GM19351 (cell line): ENCODE results near the gene OPHN1.

Experiments
- ATAC-seq: cut with Tn5 transposase; IDR thresholded peaks from one replicate; pipeline ENCODE4 v1.9.1; 2021; ENCODE audit warnings: mild to moderate bottlenecking, moderate library complexity; ENCODE audit not compliant: unreplicated experiment

OPHN1 gene

DNA sequence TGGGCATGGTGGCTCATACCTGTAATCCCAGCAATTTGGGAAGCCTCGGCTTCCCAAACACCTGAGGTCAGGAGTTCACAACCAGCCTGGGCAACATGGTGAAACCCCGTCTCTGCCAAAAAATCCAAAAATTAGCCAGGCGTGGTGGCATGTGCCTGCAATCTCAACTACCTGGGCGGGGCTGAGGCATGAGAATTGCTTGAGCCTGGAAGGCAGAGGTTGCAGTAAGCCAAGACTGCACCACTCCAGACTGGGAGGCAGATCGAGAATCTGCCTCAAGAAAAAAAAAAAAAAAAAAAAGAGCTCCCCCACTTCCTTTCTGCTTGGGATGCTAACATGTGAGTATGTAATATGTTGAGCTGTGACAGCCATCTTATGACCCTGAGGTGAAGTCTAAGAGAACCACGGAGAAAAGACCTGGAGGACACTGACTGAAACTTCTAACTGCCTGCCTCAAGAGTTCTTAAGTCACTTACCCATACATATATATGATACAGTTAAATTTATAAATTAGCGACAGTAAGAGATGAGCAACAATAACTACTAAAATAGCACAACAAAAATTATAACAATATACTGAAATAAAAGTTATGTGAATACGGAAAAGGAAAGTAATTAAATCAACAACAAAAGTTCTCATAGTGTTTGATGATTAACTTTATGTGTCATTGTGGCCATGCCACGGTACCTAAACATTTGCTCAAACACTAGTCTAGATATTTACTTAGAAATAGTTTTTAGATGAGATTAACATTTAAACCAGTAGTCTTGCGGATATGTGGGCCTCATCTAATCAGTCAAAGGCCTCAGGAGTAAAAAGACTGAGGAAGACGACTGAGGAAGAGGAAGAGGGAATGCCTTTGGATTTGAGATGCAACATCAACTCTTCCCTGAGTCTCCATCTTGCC, 178.3 kb downstream of the OPHN1 start:
- no peak for ATAC-seq

DNA sequence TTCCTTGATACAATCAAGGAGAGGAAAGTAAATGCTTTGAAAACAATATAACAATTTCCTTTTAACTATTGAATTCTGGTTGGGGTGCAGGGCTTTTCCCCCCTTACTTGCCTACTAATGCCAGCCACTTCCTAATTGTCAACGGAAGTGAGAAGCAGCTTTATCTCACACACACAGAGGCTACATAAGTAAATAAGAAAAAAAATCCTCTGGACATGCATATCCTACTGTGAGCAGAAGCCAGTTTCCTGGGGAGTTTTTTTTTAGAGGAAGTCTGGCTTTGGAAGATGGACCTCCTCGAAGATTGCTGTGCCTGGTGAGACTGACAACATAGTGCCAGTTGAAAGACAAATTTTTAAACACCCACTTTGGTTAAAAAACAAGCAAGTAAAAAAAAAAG, 180.6 kb downstream of the OPHN1 start:
- ATAC-seq = no peak

DNA sequence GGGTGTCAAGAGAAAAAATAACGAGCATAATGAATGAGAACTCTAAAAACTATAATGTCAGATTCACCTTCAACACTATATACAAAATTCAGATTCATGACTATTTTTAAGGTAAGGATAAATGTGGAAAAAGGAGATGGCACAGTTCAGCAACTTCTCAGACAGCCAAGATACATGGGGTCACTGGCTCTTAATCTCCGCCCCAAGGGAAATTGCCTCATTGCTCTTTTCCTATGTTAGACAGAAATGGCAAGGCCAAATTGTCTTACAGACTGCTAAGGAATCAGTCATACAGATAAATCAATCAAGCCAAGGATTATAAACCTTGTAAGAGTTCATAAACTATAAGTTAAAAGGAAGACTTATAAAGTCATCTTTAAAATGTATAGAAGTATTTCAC, 183.4 kb downstream of the OPHN1 start:
- ATAC-seq = no peak

DNA sequence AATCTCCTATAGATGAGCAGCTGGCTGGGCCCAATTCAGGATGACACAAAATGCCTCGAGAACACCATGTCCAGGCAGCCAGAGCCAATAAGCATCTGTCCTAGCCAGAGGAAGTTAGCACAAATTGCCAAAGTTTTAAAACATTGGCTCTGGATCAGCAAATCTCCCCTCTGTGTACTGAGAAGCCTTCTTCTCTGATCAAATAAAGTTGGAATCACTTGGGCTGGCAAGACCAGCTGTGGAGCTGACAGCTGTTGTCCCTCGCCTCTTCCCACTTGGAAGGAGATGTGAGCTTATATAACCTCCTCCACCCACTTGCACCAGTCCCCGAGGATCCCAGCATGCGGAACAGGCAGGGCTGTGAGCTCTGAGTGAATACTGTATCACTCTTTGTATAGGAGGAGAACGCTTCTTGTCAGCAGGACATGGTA, 183.9 kb downstream of the OPHN1 start:
- ATAC-seq = no peak

DNA sequence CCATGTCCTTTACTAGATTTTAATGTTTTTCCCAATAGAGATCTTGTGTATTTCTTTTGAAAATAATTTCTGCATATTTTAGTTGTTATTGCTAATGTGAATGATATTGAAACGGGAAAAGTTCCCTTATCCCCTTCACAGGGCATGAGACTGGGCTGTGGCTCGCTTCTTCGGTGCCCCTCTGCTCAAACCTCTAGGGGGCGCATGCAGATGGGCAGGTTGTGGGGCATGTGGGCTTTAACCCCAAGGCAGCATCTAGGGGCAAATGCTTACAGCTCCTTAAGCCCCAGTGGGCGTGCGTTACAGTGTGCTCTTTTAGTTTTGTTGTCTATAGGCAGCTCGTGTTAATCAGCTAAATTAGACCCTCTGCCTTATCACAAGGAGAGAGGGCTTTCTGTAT, 194.7 kb downstream of the OPHN1 start:
- no peak for ATAC-seq

DNA sequence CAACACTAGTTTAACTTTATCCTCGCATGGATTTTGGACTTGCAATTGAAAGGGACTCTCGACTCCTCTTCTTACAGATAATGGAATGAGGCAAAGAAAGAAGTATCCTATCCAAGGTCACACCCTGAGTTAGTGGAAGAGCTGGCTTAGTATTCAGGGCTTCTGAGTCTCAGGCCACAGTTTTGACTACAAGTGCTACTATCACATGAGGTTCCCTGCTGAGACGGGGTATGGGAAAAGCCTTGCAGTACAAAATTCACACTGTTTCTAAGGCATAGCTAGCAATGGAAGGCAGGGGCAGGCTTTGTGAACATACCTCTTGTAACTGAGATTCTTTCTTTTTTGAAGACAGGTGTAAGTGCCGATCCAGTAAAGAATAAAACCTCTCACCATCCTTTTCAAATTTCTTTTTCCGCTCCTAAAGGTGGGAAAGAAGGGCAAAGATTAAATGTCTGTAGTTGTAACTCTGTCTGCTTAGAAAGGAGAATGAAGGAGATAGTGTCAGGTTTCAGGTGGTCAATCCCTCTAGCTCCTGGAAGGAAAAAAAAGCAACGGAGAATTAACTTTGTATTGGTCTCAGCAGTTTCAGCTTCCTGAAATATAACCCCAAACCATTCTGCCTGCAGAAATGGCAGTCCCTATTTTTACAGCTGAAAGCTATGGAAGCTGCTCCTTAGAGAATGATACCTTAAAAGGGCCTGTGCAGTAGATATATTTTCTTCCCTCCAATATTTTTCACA, 199.0 kb downstream of the OPHN1 start:
- no peak for ATAC-seq

DNA sequence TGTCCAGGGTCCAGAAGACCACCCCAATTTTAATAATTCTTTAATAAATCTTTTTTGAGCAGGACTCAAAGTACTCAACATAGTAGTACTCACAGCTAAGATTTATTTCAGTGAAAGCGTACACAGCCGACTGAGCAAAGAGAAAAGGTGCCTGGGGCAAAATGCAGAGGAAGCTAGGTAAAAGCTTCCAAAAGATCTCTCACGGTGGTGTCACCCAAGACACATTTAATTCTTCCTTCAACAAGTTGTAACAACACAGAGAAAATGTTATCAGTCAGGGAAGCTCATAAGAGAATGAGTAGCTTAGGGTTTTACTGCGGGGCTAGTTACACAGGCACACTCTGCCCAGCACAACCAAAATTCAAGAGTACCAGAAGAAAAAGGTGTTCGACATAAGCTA, 201.1 kb downstream of the OPHN1 start:
- no peak for ATAC-seq

DNA sequence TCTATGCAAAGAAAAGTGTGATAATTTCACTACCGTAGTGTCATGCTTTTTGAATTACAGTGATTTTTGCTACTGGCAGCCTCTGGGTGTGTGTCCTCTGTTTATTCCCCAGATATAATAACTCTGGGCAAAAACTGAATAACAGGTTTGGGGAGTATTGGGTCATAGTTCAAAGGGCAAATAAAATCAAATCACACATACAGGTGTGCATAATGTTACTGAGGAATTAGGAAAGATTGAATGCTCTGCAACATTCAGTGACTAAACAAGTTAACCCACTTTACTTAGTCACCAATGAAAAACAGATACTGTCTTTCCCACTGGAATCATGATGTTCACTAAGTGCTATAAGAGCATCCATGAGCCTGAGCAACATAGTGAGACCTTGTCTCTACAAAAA, 224.3 kb downstream of the OPHN1 start:
- ATAC-seq = no peak

DNA sequence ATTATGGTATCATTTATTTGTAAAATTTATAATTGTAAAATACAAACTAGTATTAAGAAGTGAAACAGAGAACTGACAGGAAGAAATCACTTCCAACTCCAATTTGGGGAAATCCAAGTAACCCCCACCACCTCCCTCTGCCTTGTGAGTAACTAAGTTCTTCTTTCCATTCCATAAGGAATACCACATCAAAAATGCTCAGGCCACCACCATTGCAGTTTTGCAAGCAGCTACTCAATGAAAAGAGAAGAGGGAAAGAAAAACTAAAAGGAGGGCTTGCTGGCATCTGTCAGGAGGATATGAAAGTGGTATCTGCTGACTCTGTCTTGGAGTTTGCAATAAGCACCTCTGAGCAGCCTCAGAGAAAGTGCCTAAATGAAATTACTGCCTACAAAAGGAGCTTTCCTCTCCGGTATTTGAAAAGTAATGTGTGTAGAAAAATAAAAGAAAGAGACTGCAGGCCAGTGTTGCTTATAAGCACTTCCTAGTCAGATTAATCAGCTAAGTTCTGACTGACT, 228.7 kb downstream of the OPHN1 start:
- no peak for ATAC-seq

DNA sequence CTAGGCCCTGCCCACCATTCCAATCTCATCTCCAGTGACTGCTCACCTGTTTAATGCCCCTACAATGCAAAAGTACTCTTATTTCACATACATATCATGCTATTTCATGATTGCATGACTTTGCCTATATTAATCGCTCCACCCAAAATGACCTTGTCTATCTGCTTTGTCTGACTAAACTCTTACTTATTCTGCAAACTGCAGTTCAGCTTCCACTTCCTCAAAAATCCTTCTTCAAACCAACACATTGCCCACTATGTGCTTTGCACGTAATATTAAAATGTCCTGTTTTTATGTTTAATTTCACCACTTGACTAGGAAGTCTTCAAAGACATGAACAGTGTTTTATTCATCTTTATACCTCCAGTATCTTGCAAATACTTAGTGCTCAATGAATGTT, 229.6 kb downstream of the OPHN1 start:
- no peak for ATAC-seq

DNA sequence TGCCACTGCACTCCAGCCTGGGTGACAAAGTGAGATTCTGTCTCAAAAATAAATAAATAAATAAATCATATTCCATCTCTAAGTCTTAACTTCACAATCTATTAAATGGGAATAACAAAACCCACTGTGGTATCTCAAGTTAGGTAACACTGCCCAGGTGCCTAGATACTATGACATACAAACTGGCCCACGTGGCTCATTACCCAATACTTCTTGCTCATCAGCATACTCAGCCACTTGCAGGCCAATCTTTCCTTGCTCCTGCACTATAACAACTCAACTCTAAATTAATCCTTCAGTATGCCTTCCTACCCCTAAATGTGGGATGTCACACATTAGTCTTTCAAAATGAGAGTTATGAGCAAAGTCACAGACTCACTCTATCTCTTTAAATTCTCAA, 230.1 kb downstream of the OPHN1 start:
- no peak for ATAC-seq

DNA sequence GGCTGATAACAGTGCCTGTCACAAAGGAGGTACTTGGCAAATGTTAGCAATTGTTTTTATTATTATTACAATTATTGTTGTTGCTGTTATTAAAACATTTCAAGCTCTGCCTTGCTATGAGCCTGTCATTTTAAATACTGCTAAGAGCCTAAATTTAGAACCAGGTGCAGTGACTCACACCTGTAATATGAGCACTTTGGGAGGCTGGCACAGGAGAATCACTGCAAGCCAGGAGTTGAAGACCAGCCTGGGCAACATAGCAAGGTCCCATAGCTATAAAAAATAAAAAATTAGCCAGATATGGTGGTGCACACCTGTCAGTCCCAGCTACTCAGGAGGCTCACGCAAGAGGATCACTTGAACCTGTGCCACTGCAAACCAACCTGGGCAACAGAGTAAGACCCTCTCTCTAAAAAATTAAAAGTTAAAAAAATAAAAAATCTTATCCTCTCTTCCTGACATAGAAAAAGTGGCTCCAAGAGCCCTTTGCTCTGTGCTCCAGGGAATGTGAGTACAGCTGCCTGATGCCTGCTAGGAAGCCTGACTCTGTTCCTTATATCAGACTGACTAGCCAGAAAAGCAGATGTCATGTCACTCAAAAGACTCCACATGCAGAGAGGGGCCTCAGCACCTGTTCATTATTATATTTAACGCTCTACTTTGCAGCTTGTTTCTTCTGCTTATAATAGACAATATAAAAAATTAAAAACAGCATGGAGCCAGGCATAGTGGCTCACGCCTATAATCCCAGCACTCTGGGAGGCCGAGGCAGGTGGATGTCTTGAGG, 234.0 kb downstream of the OPHN1 start:
- ATAC-seq = no peak

DNA sequence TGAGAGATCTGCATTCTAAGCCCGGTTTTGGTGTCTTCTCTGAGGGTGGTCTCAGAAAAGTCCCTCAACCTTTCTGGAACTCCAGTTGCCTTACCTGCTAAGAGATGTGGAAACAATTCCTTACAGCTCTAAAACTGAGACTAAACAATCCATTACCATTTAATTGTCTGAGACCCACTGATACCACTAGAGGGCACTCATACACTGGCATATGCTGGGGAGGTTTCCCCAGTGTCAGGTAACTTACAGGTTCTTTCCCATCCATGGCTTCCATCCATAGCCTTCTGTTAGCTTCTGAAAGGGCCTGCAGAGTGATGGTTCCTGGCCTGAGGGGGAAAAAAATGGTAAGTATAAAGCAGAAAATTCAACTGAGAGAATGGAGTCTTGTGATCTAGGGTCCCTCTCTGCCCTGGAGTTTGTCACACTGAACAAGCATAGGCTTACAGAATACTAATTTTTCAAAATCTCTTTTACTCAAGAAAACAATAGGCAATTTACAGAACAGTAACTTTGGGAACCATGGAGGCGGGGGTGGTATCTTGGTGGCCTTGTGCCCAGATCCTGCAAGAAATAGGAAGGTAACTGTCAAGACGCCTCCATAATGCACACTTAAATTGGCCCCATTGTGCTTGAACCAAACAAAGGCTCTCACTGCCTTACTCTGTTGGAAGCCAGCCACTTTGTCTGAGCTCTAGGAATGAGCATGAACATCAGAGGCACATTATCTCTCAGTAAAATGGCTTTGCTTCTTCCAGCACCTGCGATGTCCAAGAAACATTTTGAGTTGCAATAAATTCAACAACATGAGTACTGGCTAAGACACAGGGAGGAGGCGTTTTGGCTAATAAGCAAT, 236.1 kb downstream of the OPHN1 start:
- peak; percentile 90 for ATAC-seq

DNA sequence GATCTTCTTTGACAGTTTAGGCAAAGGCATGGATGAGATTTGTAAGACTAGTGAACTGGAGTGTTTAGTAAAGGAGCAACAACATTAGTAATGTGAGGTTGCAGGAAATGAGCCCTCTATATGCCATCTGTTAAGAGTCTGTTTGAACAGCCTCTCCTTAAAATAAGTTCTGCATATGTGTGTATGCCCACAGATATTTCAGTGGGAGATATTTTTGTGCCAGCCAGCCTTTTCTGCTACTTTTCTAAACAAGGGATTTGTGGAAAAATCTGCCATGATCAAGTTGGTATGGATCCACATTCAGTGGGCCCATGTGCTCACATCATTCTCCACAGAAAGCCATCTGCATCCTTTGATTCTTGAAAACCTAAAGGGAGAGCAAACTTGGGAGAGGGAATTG, 237.7 kb downstream of the OPHN1 start:
- ATAC-seq = no peak

DNA sequence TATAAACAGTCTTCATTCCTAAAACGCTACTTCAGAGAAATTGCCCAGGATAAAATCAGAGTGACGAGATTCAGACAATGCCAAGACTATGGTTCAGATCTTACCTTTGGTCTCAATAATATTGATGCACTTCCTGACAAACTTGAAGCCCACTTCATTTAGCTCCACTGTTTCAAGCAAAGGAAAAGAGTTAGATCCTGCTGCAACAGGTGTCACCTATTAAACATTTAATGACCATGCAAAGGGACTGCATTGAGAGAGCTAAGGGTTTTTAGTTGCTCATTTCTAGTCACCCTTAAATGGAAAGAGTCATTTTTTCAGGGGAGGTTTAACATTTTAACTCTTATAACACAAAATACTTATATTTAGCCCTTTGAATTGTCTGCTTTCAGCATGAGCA, 239.5 kb downstream of the OPHN1 start:
- ATAC-seq = no peak

DNA sequence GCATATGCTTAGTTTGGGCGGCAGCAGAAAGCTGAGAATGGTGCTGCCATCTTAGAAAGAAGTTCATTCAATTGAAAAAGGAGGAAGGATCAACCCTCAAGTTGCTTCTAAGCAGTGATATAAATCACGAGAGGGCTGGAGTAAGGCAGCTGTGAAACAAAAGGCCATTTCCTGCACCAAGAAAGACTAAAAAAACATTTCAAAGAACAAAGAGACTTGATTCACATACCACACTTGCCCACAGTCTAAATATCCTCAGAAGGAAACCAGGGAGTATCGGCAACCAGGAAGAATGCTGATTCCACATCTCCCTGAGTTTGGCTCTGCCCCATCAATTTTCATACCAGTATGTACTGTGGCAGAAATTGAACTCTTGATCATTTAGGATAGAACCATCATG, 240.1 kb downstream of the OPHN1 start:
- no peak for ATAC-seq

DNA sequence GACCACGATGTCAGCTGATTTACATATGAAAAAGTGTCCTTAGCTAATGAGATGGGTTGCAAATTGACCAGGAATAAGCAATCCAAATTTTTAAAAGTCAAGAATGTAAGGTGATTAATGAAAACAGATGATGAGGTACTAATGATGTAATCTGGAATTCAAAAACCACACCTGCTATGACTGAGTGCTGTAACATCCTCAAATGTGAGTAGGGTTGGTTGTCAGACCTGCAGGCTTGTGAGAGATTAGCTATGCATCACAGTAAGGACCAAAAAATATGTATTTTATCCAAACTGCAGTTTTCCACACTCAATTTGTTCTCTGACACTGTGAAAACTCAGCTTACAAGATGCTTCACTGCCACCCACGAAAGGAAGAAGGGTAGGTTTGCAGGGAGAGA, 242.5 kb downstream of the OPHN1 start:
- ATAC-seq = no peak

DNA sequence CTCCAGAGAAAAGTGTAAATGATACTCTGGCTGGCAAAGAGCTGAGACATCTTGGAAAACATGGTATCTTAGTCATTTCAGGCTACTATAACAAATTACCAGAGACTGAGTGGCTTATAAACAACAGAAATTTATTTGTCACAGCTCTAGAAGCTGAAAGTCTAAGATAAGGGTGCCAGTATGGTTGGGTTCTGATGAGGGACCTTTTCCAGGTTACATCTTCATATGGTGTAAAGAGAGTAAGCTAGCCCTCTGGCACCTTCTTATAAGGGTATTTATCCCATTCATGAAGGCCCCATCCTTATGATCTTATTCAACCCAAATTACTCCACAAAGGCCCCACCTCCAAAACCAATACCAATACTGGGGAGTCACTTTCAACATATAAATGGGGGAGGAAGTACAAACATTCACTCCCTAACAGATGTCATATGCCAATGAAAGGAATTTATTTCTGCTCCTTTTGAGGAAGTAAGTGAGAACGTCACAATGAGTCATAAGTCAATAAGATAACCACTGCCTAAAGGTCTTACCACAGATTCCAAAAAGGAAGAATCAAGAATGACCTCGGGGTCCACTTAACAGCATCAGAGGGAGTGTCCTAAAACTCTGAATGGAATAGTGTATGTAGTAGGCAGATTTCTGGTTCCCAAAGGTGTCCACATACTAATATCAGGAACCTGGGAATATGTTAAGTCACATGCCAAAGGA, 246.6 kb downstream of the OPHN1 start:
- no peak for ATAC-seq

DNA sequence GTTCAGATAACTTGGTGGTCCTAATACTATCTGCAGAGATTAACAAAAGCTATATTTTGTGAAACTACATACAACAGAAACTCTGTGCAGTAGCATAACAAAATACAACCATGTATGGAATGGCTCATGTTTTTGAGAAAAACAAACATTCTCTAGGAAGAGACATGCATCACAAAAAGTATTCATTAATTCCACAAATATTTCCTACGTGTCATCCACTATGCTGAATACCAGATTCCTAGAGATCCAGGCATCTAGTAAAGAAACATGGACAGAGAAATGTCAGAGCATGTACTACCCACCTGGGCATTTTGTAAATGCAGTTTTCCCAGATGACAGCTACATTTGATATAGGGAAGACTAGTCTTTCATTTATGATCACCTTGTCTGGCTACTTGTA, 248.1 kb downstream of the OPHN1 start:
- ATAC-seq = no peak
